Thoracic aorta (tissue), 2 donors: Measurements from ENCODE around the gene TIPRL. TPM values are rescaled to one million over a fixed set of nuclear protein-coding genes. Genes with fewer than 3 reads are reported as not detected.
"Not testable (repeated sequence)": the region's sequence is repeated elsewhere in the genome, so short reads cannot be mapped to it uniquely, and the experiment has no call there.

Source experiments
- ATAC-seq: fragments of 150-250 bp; one replicate; pipeline ENCODE4 v1.8.0; 2017; ENCODE audit warnings: low read depth; ENCODE audit not compliant: insufficient number of reproducible peaks, low FRiP score
- DNase-seq: peaks from one replicate; pipeline ENCODE4 v3.0.0-alpha.2; 2020; ENCODE audit warnings: low spot score
- H3K27ac ChIP-seq, 2 donors: fragments of 200-600 bp; sonication (generic); 1 replicate in 1 of 2; 2 replicates in 1 of 2; pipeline ENCODE4 v1.5.1; 2016; ENCODE audit warnings: mild to moderate bottlenecking in 2 of 2, moderate library complexity in 2 of 2
- H3K27me3 ChIP-seq: fragments of 200-600 bp; sonication (generic); replicated peaks from 2 replicates; pipeline ENCODE4 v1.6.0; 2016; ENCODE audit warnings: mild to moderate bottlenecking; ENCODE audit not compliant: insufficient read depth
- H3K36me3 ChIP-seq: fragments of 200-600 bp; sonication (generic); one replicate; pipeline ENCODE4 v1.5.1; 2016
- H3K4me1 ChIP-seq, 2 donors: fragments of 200-600 bp; sonication (generic); 1 replicate in 1 of 2; 2 replicates in 1 of 2; pipeline versions ENCODE4 v1.5.1 to v1.6.0; 2016; ENCODE audit warnings: low read depth in 2 of 2, mild to moderate bottlenecking in 1 of 2; ENCODE audit not compliant: control insufficient read depth in 1 of 2
- H3K4me3 ChIP-seq: fragments of 200-600 bp; sonication (generic); 2 replicates; pipeline ENCODE4 v1.5.1; 2016; ENCODE audit warnings: mild to moderate bottlenecking
- H3K9me3 ChIP-seq: fragments of 200-600 bp; sonication (generic); 2 replicates; pipeline ENCODE4 v1.5.1; 2016
- CTCF ChIP-seq: fragments of 200-600 bp; sonication (generic); IDR thresholded peaks from one replicate; pipeline ENCODE4 v1.5.1; 2019; ENCODE audit warnings: antibody characterized with exemption
- total RNA-seq, 2 donors: library from RNA; depleted of rRNA; stranded (reverse); fragments of >200 nt; gene quantifications; one replicate each; pipeline versions ENCODE4 v1.1.0 to v1.2.3, GENCODE V29; 2016

Gene TIPRL
- total RNA-seq, 2 donors from 2014 or later = 18.5 to 22.9 TPM

GRCh38 chr1:168180148-168180524, 1.4 kb downstream of the TIPRL start:
- Histone ChIP-seq H3K36me3 (no peaks in the 10 kb centered on the region), H3K27ac (peak overlapping the region in 1 of 2 donors; percentile 96), H3K9me3 (no peaks in the 10 kb centered on the region), H3K27me3 (no peaks in the 10 kb centered on the region), H3K4me3 (peak overlapping the region; percentile 82), H3K4me1 (peaks cover 4 to 18% of the 10 kb centered on the region in 2 donors)
- ATAC-seq = no peak
- no peak for TF ChIP-seq CTCF
- no peak for DNase-seq

- H3K9me3 ChIP-seq, ATAC-seq, H3K36me3 ChIP-seq, H3K4me3 ChIP-seq, H3K27me3 ChIP-seq, DNase-seq, H3K27ac ChIP-seq: not testable (repeated sequence)
- H3K4me1 ChIP-seq = peaks cover 4 to 18% of the 10 kb centered on the region in 2 donors
Measured at GRCh38 chr1:168181063-168181720, 2.4 kb downstream of the TIPRL start.

GRCh38 chr1:168187177-168187576, 8.4 kb downstream of the TIPRL start:
- H3K36me3 ChIP-seq = peaks cover 3% of the 10 kb centered on the region
- ATAC-seq = no peak
- no peaks in the 10 kb centered on the region for H3K9me3 ChIP-seq

GRCh38 chr1:168190403-168190802, 11.6 kb downstream of the TIPRL start:
- no peak for ATAC-seq
- no peaks in the 10 kb centered on the region for H3K27me3 ChIP-seq

More at GRCh38 chr1:168187177-168187576, 8.4 kb downstream of the TIPRL start:
- Histone ChIP-seq H3K4me3 (no peak overlapping the region), H3K27me3 (no peaks in the 10 kb centered on the region), H3K27ac (no peak overlapping the region), H3K4me1 (peaks cover 0 to 3% of the 10 kb centered on the region in 2 donors)
- no peak for TF ChIP-seq CTCF
- DNase-seq = no peak

GRCh38 chr1:168195199-168196135, 16.7 kb downstream of the TIPRL start:
- Histone ChIP-seq H3K27me3 (no peaks in the 10 kb centered on the region), H3K27ac (no peak overlapping the region), H3K9me3 (no peaks in the 10 kb centered on the region), H3K4me1 (no peaks in the 10 kb centered on the region), H3K36me3 (peaks cover 23% of the 10 kb centered on the region), H3K4me3 (no peak overlapping the region)
- no peak for ATAC-seq
- TF ChIP-seq CTCF = no peak
- no peak for DNase-seq

More at GRCh38 chr1:168190403-168190802, 11.6 kb downstream of the TIPRL start:
- TF ChIP-seq CTCF = no peak
- Histone ChIP-seq H3K9me3 (no peaks in the 10 kb centered on the region), H3K4me1 (no peaks in the 10 kb centered on the region), H3K36me3 (peaks cover 3% of the 10 kb centered on the region), H3K4me3 (no peak overlapping the region), H3K27ac (no peak overlapping the region)
- no peak for DNase-seq
